Calu3 (cell line): ENCODE measurements around the gene FAM135A. TPM values are rescaled to one million over a fixed set of nuclear protein-coding genes. Genes with fewer than 3 reads are reported as not detected.

Experiments used
- BruUV-seq: library from RNA; stranded (reverse); fragments of 400-500 nt; replicated peaks from 2 replicates; lab custom pipeline; 2021; lab: Mats Ljungman, UMichigan
- CTCF ChIA-PET: fragments of 300-600 bp; sonication (Branson Sonifier 250); formaldehyde crosslinking; loops from one replicate; lab custom pipeline; 2022; ENCODE audit warnings: antibody characterized with exemption; lab: Charles Lee
- DNase-seq: peaks from one replicate; pipeline ENCODE4 v3.0.0; 2022
- H3K27ac Mint-ChIP-seq: one replicate; pipeline ENCODE4 v1.8.0; 2022; ENCODE audit warnings: mixed read lengths; ENCODE audit not compliant: unreplicated experiment
- H3K27me3 Mint-ChIP-seq: one replicate; pipeline ENCODE4 v1.8.0; 2022; ENCODE audit warnings: mixed read lengths; ENCODE audit not compliant: unreplicated experiment
- H3K36me3 Mint-ChIP-seq: one replicate; pipeline ENCODE4 v1.8.0; 2022; ENCODE audit warnings: mild to moderate bottlenecking, moderate library complexity, mixed read lengths; ENCODE audit not compliant: insufficient read depth, unreplicated experiment
- H3K4me1 Mint-ChIP-seq: one replicate; pipeline ENCODE4 v1.8.0; 2022; ENCODE audit warnings: mild to moderate bottlenecking, low read depth, mixed read lengths; ENCODE audit not compliant: unreplicated experiment
- H3K4me3 Mint-ChIP-seq: one replicate; pipeline ENCODE4 v1.8.0; 2022; ENCODE audit warnings: mild to moderate bottlenecking, low read depth, moderate library complexity, mixed read lengths; ENCODE audit not compliant: unreplicated experiment
- H3K9me3 Mint-ChIP-seq: one replicate; pipeline ENCODE4 v1.8.0; 2022; ENCODE audit warnings: low read depth, mixed read lengths; ENCODE audit not compliant: unreplicated experiment
- intact Hi-C: fragments of 100-400 bp; cut with micrococcal nuclease; formaldehyde crosslinking; loops from one replicate; pipeline ENCODE4 v1.10.0; 2022; ENCODE audit not compliant: unreplicated experiment
- total RNA-seq: library from RNA; stranded (reverse); gene quantifications from 2 replicates; pipeline ENCODE4 v1.2.3, GENCODE V29; 2022
- TF ChIP-seq, protein P1 (sequence below): fragments of 200-600 bp; IDR thresholded peaks from one replicate; pipeline ENCODE4 v1.8.0; 2022; ENCODE audit warnings: antibody characterized with exemption; ENCODE audit not compliant: unreplicated experiment

FAM135A gene
- total RNA-seq, 1 experiment from 2014 or later = 89.2 TPM

DNA sequence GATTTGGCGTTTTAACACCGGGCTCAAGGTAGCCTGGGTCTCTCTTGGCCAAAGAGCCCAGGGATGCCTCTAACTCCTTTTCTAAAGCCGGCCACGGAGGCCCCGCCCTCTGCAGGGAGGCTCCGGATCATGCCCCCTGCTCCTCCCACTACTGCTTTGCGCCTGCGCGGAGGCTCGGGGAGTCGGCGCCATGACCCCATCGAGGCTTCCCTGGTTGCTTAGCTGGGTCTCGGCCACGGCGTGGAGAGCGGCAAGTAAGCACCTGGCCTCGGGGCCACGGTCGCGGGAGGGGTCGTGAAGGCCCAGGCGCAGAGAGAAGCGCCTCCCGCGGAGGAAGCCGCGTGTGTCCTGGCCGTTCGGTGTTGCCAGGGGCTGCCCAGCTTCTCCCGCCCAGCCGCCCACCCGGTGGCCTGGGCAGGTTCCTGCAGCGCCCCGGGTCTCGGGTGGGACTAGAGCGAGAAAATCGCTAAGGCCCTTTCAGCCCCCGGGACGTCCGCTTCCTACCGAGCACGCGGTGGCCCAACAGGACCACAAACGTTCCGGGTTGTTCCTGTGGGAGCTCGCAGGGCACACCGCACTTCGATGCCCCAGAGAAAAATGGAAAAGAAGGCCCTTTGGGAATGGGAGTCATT lies 153.6 kb downstream of the FAM135A start, which contains the start of gene SDHAF4:
TSS of gene SDHAF4 (plus strand) at position 180 of the 632 bp plus-strand sequence. CDS start at position 191, 11 bp downstream.
- Mint-ChIP-seq H3K4me1 (peaks cover 7% of the 10 kb centered on the region), H3K9me3 (no peaks in the 10 kb centered on the region), H3K27me3 (no peaks in the 10 kb centered on the region), H3K36me3 (peaks cover 22% of the 10 kb centered on the region), H3K27ac (peak within 1 kb of the TSS; percentile 39), H3K4me3 (peak within 1 kb of the TSS; percentile 72)
- CTCF ChIA-PET = interaction anchor here (1.0 to 2.0 kb wide), 5 partner anchors 9 to 346 kb away, joined by 3 to 7 read pairs (median 3); partner anchors contain the start of gene SMAP1
- DNase-seq = peak; percentile 97
- intact Hi-C loops = loop anchor here (2.0 to 5.0 kb wide), 3 partner anchors 100 to 255 kb away; partner anchors contain the start of gene SMAP1
- TF ChIP-seq, protein P1, sequence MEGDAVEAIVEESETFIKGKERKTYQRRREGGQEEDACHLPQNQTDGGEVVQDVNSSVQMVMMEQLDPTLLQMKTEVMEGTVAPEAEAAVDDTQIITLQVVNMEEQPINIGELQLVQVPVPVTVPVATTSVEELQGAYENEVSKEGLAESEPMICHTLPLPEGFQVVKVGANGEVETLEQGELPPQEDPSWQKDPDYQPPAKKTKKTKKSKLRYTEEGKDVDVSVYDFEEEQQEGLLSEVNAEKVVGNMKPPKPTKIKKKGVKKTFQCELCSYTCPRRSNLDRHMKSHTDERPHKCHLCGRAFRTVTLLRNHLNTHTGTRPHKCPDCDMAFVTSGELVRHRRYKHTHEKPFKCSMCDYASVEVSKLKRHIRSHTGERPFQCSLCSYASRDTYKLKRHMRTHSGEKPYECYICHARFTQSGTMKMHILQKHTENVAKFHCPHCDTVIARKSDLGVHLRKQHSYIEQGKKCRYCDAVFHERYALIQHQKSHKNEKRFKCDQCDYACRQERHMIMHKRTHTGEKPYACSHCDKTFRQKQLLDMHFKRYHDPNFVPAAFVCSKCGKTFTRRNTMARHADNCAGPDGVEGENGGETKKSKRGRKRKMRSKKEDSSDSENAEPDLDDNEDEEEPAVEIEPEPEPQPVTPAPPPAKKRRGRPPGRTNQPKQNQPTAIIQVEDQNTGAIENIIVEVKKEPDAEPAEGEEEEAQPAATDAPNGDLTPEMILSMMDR = no peak
- BruUV-seq = TSS peak; percentile 35

DNA sequence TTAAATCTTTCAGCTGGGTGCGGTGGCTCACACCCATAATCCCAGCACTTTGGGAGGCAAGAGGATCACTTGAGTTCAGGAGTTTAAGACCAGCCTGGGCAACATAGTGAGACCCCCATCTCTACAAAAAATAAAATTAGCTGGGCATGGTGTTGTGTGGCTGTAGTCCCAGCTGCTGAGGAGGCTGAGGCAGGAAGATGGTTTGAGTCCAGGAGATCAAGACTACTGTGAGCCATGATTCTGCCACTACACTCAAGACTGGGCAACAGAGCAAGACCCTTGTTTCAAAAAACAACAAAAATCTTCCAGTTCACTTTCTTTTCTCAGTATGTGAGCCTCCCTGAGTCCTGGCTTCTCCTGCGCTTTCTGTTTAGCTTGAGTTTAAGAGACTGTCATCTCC lies 161.3 kb downstream of the FAM135A start:
- H3K27ac Mint-ChIP-seq = no peak overlapping the region
- CTCF ChIA-PET = interaction anchor here (0.7 kb wide), 2 partner anchors 29 to 106 kb away, joined by 3 to 6 read pairs; no protein-coding TSS in a partner anchor
- H3K27me3 Mint-ChIP-seq = no peaks in the 10 kb centered on the region
- peaks cover 17% of the 10 kb centered on the region for H3K4me1 Mint-ChIP-seq
- TF ChIP-seq, protein P1 = no peak
- BruUV-seq = no TSS peak
- H3K9me3 Mint-ChIP-seq = no peaks in the 10 kb centered on the region
- intact Hi-C loops = no loop called here
- no peak for DNase-seq
- H3K36me3 Mint-ChIP-seq = no peaks in the 10 kb centered on the region
- H3K4me3 Mint-ChIP-seq = no peak overlapping the region

DNA sequence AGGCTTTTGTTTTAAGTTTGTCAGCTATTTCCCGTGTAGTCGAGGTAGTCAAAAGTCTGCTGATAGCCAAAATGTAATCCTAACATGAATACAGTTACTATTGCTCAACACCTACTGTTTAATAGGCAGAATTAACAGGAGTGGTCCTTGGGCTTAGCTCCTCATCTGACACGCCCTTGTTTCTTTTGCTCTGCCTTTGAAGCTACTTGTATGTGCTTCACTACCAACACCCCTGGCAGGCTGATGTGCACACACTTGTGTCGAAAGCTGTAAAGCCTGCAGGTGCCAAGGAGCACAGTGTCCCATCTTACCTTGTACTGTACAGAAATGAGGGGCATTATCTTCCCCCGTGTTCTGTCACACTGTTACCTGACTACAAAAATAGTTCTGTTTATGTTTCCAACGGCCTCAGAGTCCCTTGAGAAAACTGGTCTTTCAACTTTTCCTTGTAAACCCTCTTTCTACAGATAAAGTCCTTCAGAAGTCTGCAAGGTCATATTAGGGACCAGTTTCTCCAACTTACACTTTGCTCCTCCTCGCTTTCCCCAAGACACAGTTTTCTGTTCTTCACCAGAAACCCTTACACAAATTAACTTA lies 162.7 kb downstream of the FAM135A start:
- no peaks in the 10 kb centered on the region for H3K9me3 Mint-ChIP-seq
- no peaks in the 10 kb centered on the region for H3K27me3 Mint-ChIP-seq
- no peak for DNase-seq
- H3K4me1 Mint-ChIP-seq = peaks cover 17% of the 10 kb centered on the region
- H3K27ac Mint-ChIP-seq = no peak overlapping the region
- intact Hi-C loops = no loop called here
- no TSS peak for BruUV-seq
- CTCF ChIA-PET = interaction anchor here (0.6 to 1.3 kb wide), 3 partner anchors 9 to 76 kb away, joined by 3 to 6 read pairs (median 3); partner anchors contain the start of gene SDHAF4
- H3K36me3 Mint-ChIP-seq = no peaks in the 10 kb centered on the region
- no peak overlapping the region for H3K4me3 Mint-ChIP-seq
- TF ChIP-seq, protein P1 = no peak

DNA sequence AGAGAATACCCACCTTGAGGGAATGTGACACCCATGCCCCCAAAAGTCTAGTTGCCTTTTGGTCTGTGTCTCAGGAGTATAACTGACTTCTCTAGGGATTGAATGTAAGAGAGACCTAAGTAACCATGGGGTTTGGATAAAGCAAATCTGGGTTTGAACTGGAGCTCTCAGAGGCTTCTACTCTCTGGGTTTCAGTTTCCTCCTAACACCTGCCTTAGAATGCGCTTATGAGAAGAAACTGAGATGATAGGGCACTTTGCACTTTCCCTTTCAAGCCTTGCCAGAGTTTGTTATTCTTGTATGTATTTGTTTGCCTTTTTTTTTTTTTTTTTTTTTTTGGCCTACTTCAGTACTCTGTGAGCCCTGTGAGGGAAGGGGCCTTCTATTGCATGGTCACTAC lies 172.8 kb downstream of the FAM135A start:
- H3K27ac Mint-ChIP-seq = no peak overlapping the region
- intact Hi-C loops = no loop called here

More for the DNA sequence above, 172.8 kb downstream of the FAM135A start:
- BruUV-seq = no TSS peak
- Mint-ChIP-seq H3K27me3 (no peaks in the 10 kb centered on the region), H3K4me3 (no peak overlapping the region), H3K9me3 (no peaks in the 10 kb centered on the region), H3K36me3 (no peaks in the 10 kb centered on the region), H3K4me1 (no peaks in the 10 kb centered on the region)
- TF ChIP-seq, protein P1 = no peak
- CTCF ChIA-PET = interaction anchor here (1.2 kb wide), 1 partner anchor 11 kb away, joined by 3 read pairs; no protein-coding TSS in a partner anchor
- DNase-seq = no peak
